Measurements from ENCODE around the gene RRAS2.

DNA sequence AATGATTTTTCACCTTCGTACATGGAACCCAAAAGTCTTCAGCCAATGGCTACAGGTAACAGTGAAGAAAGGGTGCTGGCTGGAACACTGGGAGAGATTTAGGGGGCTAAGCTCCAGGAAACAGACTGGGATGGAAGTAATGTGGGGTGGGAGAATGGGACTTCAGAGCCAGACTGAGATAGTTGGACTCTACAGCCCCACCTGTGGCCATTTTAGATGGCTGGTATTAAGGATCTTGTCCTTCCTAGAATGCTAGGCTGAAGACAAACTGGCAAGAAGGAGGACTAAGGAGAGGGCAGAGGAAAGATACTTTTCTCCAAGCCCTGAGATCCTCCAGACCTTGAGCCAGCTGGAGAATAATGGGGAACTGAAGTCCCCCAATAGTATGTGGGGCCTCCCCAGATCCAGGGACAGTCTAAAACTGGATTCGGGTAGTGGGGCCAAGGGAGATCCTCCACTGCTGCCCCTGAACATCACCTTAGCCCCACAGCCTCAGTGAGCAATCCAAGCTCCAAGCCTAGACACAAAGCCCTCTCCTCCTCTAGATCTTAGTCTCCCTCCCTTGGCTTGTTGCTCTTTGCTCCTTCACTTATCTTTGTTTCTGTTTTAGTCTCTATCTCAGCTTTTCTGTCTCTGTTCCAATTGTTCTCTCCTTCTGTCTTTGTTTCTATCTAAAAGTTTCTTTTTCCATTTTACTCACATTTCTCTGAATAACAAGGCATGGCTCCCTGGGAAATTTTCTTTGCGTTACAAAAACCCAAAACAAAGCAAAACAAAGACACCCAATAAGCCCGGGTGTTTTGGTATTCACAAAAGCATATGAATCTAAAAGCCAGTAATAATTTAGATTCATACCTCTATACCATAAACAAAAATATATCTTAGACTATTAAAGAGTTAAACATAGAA is 16.2 kb upstream of the RRAS2 start:
- TF ChIP-seq ATF3 (CRISPR knock-in tag; conservative IDR thresholded peaks at IDR 0.05) = no peak
- TF ChIP-seq, protein P1, sequence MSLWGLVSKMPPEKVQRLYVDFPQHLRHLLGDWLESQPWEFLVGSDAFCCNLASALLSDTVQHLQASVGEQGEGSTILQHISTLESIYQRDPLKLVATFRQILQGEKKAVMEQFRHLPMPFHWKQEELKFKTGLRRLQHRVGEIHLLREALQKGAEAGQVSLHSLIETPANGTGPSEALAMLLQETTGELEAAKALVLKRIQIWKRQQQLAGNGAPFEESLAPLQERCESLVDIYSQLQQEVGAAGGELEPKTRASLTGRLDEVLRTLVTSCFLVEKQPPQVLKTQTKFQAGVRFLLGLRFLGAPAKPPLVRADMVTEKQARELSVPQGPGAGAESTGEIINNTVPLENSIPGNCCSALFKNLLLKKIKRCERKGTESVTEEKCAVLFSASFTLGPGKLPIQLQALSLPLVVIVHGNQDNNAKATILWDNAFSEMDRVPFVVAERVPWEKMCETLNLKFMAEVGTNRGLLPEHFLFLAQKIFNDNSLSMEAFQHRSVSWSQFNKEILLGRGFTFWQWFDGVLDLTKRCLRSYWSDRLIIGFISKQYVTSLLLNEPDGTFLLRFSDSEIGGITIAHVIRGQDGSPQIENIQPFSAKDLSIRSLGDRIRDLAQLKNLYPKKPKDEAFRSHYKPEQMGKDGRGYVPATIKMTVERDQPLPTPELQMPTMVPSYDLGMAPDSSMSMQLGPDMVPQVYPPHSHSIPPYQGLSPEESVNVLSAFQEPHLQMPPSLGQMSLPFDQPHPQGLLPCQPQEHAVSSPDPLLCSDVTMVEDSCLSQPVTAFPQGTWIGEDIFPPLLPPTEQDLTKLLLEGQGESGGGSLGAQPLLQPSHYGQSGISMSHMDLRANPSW (CRISPR knock-in tag; conservative IDR thresholded peaks at IDR 0.05; ENCODE audit: low read depth) = no peak
- TF ChIP-seq ZNF317 (CRISPR knock-in tag; IDR thresholded peaks at IDR 0.05; ENCODE audit: borderline replicate concordance, low read depth) = no peak
- TF ChIP-seq FOXP4 (CRISPR knock-in tag; IDR thresholded peaks at IDR 0.05) = no peak
- TF ChIP-seq CTCF (IDR thresholded peaks at IDR 0.05) = 0 out of 2 replicates have a peak, but pooled peaks have one; percentile 29
- no peak for TF ChIP-seq NR2C2 (CRISPR knock-in tag; IDR thresholded peaks at IDR 0.05)
- no peak for TF ChIP-seq MXD4 (CRISPR knock-in tag; IDR thresholded peaks at IDR 0.05; ENCODE audit: borderline replicate concordance)
- TF ChIP-seq ETV6 (CRISPR knock-in tag; IDR thresholded peaks at IDR 0.05) = no peak

Data from WTC11 (cell line).